GM23338 (cell line): ENCODE measurements around the gene PAPPA. TPM values are rescaled to one million over a fixed set of nuclear protein-coding genes. Genes with fewer than 3 reads are reported as not detected.

Experiments used
- ATAC-seq: fragments of 200-7000 bp; cut with Tn5 transposase; 3 replicates; pipeline ENCODE4 v1.9.1; 2020
- DNase-seq: peaks from one replicate; pipeline ENCODE4 v3.0.0-alpha.2; 2015; ENCODE audit warnings: low spot score
- H2AFZ ChIP-seq: fragments of 200-600 bp; sonication (generic); 2 replicates; pipeline ENCODE4 v1.8.0; 2016; ENCODE audit warnings: antibody characterized with exemption, mild to moderate bottlenecking, moderate library complexity
- H3F3A ChIP-seq: fragments of 200-600 bp; sonication (generic); replicated peaks from 2 replicates; pipeline ENCODE4 v1.8.0; 2017; ENCODE audit warnings: antibody characterized with exemption, mixed run types, low read depth
- H3K27ac ChIP-seq: fragments of 200-600 bp; sonication (generic); 2 replicates; pipeline ENCODE4 v1.6.1; 2016; ENCODE audit warnings: low read depth
- H3K27me3 ChIP-seq: fragments of 200-600 bp; sonication (generic); 2 replicates; pipeline ENCODE4 v1.8.0; 2016; ENCODE audit warnings: mild to moderate bottlenecking, mixed run types, moderate library complexity; ENCODE audit not compliant: insufficient read depth
- H3K36me3 ChIP-seq: fragments of 200-600 bp; sonication (generic); 2 replicates; pipeline ENCODE4 v1.8.0; 2016; ENCODE audit warnings: mild to moderate bottlenecking; ENCODE audit not compliant: insufficient read depth
- H3K4me1 ChIP-seq: fragments of 200-600 bp; sonication (generic); 2 replicates; pipeline ENCODE4 v1.8.0; 2016; ENCODE audit warnings: mild to moderate bottlenecking, moderate library complexity; ENCODE audit not compliant: insufficient read depth
- H3K4me2 ChIP-seq: fragments of 200-600 bp; sonication (generic); 2 replicates; pipeline ENCODE4 v1.7.1; 2017; ENCODE audit warnings: mixed run types
- H3K4me3 ChIP-seq: fragments of 200-600 bp; sonication (generic); 2 replicates; pipeline ENCODE4 v1.6.1; 2016; ENCODE audit warnings: mixed run types
- H3K79me2 ChIP-seq: fragments of 200-600 bp; sonication (generic); replicated peaks from 2 replicates; pipeline ENCODE4 v1.8.0; 2017; ENCODE audit warnings: mild to moderate bottlenecking; ENCODE audit not compliant: insufficient read depth
- H3K9me2 ChIP-seq: fragments of 200-600 bp; sonication (generic); 2 replicates; pipeline ENCODE4 v1.8.0; 2017; ENCODE audit not compliant: insufficient read depth
- H4K20me1 ChIP-seq: fragments of 200-600 bp; sonication (generic); replicated peaks from 2 replicates; pipeline ENCODE4 v1.8.0; 2017; ENCODE audit warnings: mild to moderate bottlenecking; ENCODE audit not compliant: insufficient read depth
- H3K27ac Mint-ChIP-seq: 2 replicates; pipeline ENCODE4 v1.8.0; 2020; ENCODE audit warnings: inconsistent platforms, mild to moderate bottlenecking, moderate library complexity, mixed read lengths
- H3K27me3 Mint-ChIP-seq: 3 replicates; pipeline ENCODE4 v1.8.0; 2022; ENCODE audit warnings: low read depth, mild to moderate bottlenecking, moderate library complexity, mixed read lengths, inconsistent platforms; ENCODE audit not compliant: insufficient read depth, poor library complexity
- H3K36me3 Mint-ChIP-seq: 3 replicates; pipeline ENCODE4 v1.8.0; 2021; ENCODE audit warnings: low read depth, mild to moderate bottlenecking, inconsistent platforms, moderate library complexity, mixed read lengths
- H3K4me1 Mint-ChIP-seq: 3 replicates; pipeline ENCODE4 v1.8.0; 2020; ENCODE audit warnings: mild to moderate bottlenecking, inconsistent platforms, mixed read lengths
- H3K4me3 Mint-ChIP-seq: 3 replicates; pipeline ENCODE4 v1.8.0; 2021; ENCODE audit warnings: moderate library complexity, mild to moderate bottlenecking, inconsistent platforms, mixed read lengths
- H3K9me3 Mint-ChIP-seq: 3 replicates; pipeline ENCODE4 v1.8.0; 2020; ENCODE audit warnings: moderate library complexity, mild to moderate bottlenecking, inconsistent platforms, mixed read lengths
- CREB1 ChIP-seq: fragments of 250-450 bp; sonication (Bioruptor Pico); IDR thresholded peaks from 2 replicates; pipeline ENCODE4 v1.5.0; 2020; ENCODE audit warnings: low read depth, mild to moderate bottlenecking, moderate library complexity
- CTCF ChIP-seq, 2 experiments: fragments of 200-600 bp in 1 of 2; sonication (generic) in 1 of 2; conservative IDR thresholded peaks; 2 replicates each; pipeline versions ENCODE4 v1.5.1 to v1.6.1; 2016 to 2017; ENCODE audit warnings: antibody characterized with exemption in 2 of 2, low read depth in 2 of 2, mild to moderate bottlenecking in 2 of 2, moderate library complexity in 1 of 2
- ETS1 ChIP-seq: IDR thresholded peaks from 2 replicates; pipeline ENCODE4 v1.6.1; 2016; ENCODE audit warnings: antibody characterized with exemption
- EZH2phosphoT487 ChIP-seq: fragments of 200-600 bp; sonication (generic); IDR thresholded peaks from one replicate; pipeline ENCODE4 v1.8.1; 2018; ENCODE audit warnings: antibody characterized with exemption; ENCODE audit not compliant: unreplicated experiment
- REST ChIP-seq: IDR thresholded peaks from one replicate; pipeline ENCODE4 v1.6.1; 2018; ENCODE audit warnings: antibody characterized with exemption; ENCODE audit not compliant: unreplicated experiment
- polyA plus RNA-seq: library from polyadenylated mRNA; unstranded; fragments of >200 nt; fragmentation: Nextera tagmentation; extraction: Ambion mirVana; gene quantifications from 2 replicates; pipeline ENCODE4 v1.2.1, GENCODE V29; 2016
- total RNA-seq: library from RNA; depleted of rRNA; stranded (reverse); fragments of >200 nt; shearing (Covaris generic); gene quantifications from 2 replicates; pipeline ENCODE4 v1.2.3, GENCODE V29; 2014
- TF ChIP-seq, protein P1 (sequence below): fragments of 250-450 bp; sonication (Bioruptor Pico); IDR thresholded peaks from 2 replicates; pipeline ENCODE4 v1.5.0; 2020; ENCODE audit warnings: mild to moderate bottlenecking, moderate library complexity

Gene PAPPA
- total and polyA plus RNA-seq, 2 experiments from 2014 or later: 0.38 to 0.66 TPM

DNA sequence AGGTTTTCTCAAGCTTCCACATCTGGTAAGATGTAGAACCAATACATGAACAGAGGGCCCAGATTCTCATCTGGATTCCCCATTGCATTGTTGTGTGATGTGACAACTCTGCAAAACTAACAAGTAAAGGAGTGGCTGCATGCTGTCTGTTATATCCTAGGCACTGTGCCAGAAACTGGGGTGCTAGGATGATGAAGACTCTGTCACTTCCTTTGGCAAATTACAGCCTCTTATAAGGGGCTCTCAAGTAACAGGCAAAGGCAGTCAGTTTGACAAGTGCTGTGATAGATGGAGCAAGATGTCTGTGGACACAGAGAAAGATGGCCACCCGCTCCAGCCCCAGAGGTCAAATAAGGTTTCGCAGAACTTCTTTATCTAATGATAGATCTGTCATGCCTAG lies 115.7 kb downstream of the PAPPA start (continued):
- TF ChIP-seq, protein P1, sequence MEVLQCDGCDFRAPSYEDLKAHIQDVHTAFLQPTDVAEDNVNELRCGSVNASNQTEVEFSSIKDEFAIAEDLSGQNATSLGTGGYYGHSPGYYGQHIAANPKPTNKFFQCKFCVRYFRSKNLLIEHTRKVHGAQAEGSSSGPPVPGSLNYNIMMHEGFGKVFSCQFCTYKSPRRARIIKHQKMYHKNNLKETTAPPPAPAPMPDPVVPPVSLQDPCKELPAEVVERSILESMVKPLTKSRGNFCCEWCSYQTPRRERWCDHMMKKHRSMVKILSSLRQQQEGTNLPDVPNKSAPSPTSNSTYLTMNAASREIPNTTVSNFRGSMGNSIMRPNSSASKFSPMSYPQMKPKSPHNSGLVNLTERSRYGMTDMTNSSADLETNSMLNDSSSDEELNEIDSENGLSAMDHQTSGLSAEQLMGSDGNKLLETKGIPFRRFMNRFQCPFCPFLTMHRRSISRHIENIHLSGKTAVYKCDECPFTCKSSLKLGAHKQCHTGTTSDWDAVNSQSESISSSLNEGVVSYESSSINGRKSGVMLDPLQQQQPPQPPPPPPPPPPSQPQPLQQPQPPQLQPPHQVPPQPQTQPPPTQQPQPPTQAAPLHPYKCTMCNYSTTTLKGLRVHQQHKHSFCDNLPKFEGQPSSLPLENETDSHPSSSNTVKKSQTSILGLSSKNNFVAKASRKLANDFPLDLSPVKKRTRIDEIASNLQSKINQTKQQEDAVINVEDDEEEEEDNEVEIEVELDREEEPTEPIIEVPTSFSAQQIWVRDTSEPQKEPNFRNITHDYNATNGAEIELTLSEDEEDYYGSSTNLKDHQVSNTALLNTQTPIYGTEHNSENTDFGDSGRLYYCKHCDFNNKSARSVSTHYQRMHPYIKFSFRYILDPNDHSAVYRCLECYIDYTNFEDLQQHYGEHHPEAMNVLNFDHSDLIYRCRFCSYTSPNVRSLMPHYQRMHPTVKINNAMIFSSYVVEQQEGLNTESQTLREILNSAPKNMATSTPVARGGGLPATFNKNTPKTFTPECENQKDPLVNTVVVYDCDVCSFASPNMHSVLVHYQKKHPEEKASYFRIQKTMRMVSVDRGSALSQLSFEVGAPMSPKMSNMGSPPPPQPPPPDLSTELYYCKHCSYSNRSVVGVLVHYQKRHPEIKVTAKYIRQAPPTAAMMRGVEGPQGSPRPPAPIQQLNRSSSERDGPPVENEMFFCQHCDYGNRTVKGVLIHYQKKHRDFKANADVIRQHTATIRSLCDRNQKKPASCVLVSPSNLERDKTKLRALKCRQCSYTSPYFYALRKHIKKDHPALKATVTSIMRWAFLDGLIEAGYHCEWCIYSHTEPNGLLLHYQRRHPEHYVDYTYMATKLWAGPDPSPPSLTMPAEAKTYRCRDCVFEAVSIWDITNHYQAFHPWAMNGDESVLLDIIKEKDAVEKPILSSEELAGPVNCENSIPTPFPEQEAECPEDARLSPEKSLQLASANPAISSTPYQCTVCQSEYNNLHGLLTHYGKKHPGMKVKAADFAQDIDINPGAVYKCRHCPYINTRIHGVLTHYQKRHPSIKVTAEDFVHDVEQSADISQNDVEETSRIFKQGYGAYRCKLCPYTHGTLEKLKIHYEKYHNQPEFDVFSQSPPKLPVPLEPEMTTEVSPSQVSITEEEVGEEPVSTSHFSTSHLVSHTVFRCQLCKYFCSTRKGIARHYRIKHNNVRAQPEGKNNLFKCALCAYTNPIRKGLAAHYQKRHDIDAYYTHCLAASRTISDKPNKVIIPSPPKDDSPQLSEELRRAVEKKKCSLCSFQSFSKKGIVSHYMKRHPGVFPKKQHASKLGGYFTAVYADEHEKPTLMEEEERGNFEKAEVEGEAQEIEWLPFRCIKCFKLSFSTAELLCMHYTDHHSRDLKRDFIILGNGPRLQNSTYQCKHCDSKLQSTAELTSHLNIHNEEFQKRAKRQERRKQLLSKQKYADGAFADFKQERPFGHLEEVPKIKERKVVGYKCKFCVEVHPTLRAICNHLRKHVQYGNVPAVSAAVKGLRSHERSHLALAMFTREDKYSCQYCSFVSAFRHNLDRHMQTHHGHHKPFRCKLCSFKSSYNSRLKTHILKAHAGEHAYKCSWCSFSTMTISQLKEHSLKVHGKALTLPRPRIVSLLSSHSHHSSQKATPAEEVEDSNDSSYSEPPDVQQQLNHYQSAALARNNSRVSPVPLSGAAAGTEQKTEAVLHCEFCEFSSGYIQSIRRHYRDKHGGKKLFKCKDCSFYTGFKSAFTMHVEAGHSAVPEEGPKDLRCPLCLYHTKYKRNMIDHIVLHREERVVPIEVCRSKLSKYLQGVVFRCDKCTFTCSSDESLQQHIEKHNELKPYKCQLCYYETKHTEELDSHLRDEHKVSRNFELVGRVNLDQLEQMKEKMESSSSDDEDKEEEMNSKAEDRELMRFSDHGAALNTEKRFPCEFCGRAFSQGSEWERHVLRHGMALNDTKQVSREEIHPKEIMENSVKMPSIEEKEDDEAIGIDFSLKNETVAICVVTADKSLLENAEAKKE (CRISPR knock-in tag): no peak
- TF ChIP-seq EZH2phosphoT487: no peak

DNA sequence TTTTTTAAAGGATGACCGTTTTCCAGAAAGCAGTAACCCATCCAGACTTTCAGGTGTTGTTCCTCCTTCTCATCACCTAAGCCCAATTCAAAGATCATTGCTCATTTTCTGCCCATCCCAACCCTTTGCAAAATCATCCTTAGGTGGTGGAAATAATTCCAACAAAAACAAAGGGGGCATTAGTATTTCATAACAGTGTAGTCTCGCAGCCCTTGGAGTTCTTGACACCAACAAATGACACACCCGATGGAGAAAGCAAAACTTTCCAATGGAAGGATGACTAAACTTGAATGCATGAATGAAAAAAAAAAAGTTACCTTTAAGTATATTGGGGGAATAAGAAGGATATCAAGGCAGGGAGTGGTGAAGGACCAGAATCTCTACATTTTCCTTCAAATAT lies 117.0 kb downstream of the PAPPA start:
- Histone ChIP-seq H3K36me3 (no peaks in the 10 kb centered on the region), H3K4me1 (peaks cover 22% of the 10 kb centered on the region), H3K79me2 (no peaks in the 10 kb centered on the region), H3K4me3 (no peak overlapping the region), H3K27me3 (peaks cover 70% of the 10 kb centered on the region), H4K20me1 (no peaks in the 10 kb centered on the region), H3K9me2 (no peaks in the 10 kb centered on the region), H3K4me2 (no peak overlapping the region), H3K27ac (no peak overlapping the region), H3F3A (no peaks in the 10 kb centered on the region), H2AFZ (no peak overlapping the region)
- H3K4me1 Mint-ChIP-seq: peaks cover 29% of the 10 kb centered on the region
- H3K4me3 Mint-ChIP-seq: no peak overlapping the region
- H3K9me3 Mint-ChIP-seq: no peaks in the 10 kb centered on the region
- H3K36me3 Mint-ChIP-seq: no peaks in the 10 kb centered on the region
- no peak for DNase-seq
- peaks cover 63% of the 10 kb centered on the region for H3K27me3 Mint-ChIP-seq
- no peak overlapping the region for H3K27ac Mint-ChIP-seq
- ATAC-seq: no peak
- no peak for TF ChIP-seq REST
- TF ChIP-seq CTCF (conservative IDR thresholded peaks at IDR 0.05; ENCODE audit: low read depth in 2 of 2): no peak
- TF ChIP-seq CREB1 (CRISPR knock-in tag): no peak
- no peak for TF ChIP-seq ETS1
